ENCODE measurements around the gene IQSEC1.

DNA sequence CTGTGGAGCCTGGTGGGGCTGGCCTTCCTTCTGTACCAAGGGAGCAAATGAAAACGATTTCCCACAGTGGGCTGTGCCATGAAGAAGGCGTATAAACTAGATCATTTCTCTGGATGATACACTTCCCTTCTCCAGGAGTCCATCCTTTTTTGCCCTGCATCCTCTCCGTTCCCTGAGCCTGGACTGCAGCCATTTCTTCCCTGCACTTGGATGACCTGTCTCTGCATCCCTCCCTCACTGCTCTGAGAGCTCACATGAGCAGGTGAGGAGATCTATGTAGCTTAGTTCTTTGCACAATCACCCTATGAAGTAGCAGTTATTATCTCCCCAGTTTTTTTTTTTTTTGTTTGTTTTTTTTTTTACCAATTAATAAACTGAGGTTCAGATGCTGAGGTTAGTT is 46.7 kb downstream of the IQSEC1 start:
- TF ChIP-seq, protein P1, sequence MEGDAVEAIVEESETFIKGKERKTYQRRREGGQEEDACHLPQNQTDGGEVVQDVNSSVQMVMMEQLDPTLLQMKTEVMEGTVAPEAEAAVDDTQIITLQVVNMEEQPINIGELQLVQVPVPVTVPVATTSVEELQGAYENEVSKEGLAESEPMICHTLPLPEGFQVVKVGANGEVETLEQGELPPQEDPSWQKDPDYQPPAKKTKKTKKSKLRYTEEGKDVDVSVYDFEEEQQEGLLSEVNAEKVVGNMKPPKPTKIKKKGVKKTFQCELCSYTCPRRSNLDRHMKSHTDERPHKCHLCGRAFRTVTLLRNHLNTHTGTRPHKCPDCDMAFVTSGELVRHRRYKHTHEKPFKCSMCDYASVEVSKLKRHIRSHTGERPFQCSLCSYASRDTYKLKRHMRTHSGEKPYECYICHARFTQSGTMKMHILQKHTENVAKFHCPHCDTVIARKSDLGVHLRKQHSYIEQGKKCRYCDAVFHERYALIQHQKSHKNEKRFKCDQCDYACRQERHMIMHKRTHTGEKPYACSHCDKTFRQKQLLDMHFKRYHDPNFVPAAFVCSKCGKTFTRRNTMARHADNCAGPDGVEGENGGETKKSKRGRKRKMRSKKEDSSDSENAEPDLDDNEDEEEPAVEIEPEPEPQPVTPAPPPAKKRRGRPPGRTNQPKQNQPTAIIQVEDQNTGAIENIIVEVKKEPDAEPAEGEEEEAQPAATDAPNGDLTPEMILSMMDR (conservative IDR thresholded peaks at IDR 0.05; ENCODE audit: low read depth, low read length), result no peak
- no peak for TF ChIP-seq EZH2 (IDR thresholded peaks at IDR 0.05; ENCODE audit: borderline replicate concordance, low read depth, low read length, poor library complexity, severe bottlenecking)

Measured in A673 (cell line).